22Rv1 (cell line): ENCODE measurements around the gene TRAM1L1.

ENCODE experiments used
- H3K27ac ChIP-seq: fragments of 450-650 bp; 2 replicates; pipeline ENCODE4 v1.5.1; 2017
- ZFX ChIP-seq: fragments of 450-650 bp; IDR thresholded peaks from 2 replicates; pipeline ENCODE4 v1.6.1; 2017; ENCODE audit warnings: antibody characterized with exemption, borderline replicate concordance
- TF ChIP-seq, protein P1 (sequence below): fragments of 450-650 bp; IDR thresholded peaks from 2 replicates; pipeline ENCODE4 v1.5.1; 2017; ENCODE audit warnings: mild to moderate bottlenecking

Gene TRAM1L1

DNA sequence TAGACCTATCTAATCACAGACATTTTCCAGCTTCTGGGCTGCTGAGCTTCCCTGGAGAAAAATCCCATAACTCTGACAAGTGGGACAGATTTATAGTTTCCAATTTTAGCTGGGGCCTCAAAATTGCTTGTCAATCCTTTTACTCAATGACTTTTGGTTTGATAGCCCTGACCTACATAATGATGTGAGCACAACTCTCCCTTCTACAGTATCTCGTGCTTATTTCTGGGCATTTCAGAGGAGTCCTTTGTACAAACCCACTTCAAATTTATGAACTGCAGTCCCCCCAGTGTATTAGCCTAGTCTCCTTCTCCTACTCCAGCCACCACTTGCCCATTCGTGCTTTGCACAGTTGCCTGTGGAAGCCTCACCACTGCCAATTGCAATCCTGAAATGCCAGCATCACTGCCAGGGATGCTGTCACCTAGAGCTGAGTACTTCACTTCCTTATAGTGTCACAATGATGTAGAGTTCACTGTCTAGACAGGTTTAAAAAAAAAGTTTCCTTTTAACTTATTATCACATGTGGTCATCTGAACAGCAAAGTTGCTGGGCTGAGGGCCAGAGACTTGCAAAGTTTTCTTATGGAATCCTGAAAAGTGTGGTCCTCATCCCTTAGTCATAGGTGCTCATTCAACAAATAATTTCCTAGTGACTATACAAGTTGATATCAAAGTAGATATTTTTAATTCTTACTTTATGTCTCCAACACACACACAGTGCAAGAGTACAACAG is 21.2 kb downstream of the TRAM1L1 start:
- TF ChIP-seq, protein P1, sequence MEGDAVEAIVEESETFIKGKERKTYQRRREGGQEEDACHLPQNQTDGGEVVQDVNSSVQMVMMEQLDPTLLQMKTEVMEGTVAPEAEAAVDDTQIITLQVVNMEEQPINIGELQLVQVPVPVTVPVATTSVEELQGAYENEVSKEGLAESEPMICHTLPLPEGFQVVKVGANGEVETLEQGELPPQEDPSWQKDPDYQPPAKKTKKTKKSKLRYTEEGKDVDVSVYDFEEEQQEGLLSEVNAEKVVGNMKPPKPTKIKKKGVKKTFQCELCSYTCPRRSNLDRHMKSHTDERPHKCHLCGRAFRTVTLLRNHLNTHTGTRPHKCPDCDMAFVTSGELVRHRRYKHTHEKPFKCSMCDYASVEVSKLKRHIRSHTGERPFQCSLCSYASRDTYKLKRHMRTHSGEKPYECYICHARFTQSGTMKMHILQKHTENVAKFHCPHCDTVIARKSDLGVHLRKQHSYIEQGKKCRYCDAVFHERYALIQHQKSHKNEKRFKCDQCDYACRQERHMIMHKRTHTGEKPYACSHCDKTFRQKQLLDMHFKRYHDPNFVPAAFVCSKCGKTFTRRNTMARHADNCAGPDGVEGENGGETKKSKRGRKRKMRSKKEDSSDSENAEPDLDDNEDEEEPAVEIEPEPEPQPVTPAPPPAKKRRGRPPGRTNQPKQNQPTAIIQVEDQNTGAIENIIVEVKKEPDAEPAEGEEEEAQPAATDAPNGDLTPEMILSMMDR = no peak
- TF ChIP-seq ZFX = no peak
- H3K27ac ChIP-seq = no peak overlapping the region

DNA sequence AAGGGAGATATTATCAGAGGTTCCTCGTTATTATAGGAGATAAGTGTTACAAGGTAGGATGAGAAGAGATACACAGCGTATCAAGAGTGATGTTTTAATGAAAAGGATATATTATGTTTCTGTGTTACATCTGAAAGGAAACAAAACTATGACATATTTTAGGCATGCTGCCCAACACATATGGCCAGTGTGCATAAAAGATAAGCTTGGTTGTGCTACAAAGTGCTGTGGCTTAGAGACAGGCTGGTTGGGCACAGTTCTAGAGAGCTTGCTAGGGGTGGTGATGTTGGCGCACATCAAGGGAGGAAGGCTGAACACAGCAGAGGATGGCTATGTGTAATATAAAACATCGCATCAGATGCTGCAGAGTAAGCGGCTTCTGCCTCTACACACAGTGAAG is 42.4 kb downstream of the TRAM1L1 start:
- TF ChIP-seq, protein P1 = no peak
- TF ChIP-seq ZFX = no peak
- H3K27ac ChIP-seq = no peak overlapping the region
